PC-3 (cell line): ENCODE data around the gene LRRC70. TPM values are rescaled to one million over a fixed set of nuclear protein-coding genes. Genes with fewer than 3 reads are reported as not detected.

Source experiments
- ATAC-seq: fragments of 200-7000 bp; cut with Tn5 transposase; 2 replicates; pipeline ENCODE4 v1.9.1; 2020; ENCODE audit warnings: mild to moderate bottlenecking, moderate library complexity
- BruUV-seq: library from RNA; stranded (reverse); fragments of 400-500 nt; replicated peaks from 2 replicates; lab custom pipeline; 2021; lab: Mats Ljungman, UMichigan
- CTCF ChIA-PET: fragments of 300-600 bp; sonication (Branson Sonifier 250); formaldehyde crosslinking; loops from one replicate; lab custom pipeline; 2022; ENCODE audit warnings: antibody characterized with exemption; lab: Charles Lee
- POLR2A ChIA-PET: fragments of 300-600 bp; sonication (Branson Sonifier 250); formaldehyde crosslinking; loops from one replicate; lab custom pipeline; 2022; ENCODE audit warnings: antibody characterized with exemption; ENCODE audit not compliant: unreplicated experiment; lab: Charles Lee
- DNase-seq: peaks from one replicate; pipeline ENCODE4 v3.0.0-alpha.2; 2015
- H2AFZ ChIP-seq: fragments of 300-600 bp; sonication (generic); 2 replicates; pipeline ENCODE4 v1.6.0; 2016; ENCODE audit warnings: antibody characterized with exemption, low read length
- H3F3A ChIP-seq: fragments of 300-600 bp; sonication (generic); one replicate; pipeline ENCODE4 v1.6.0; 2017; ENCODE audit warnings: antibody characterized with exemption, low read length, control low read depth, mild to moderate bottlenecking; ENCODE audit not compliant: unreplicated experiment
- H3K27ac ChIP-seq: fragments of 300-600 bp; sonication (generic); 2 replicates; pipeline ENCODE4 v1.5.1; 2016; ENCODE audit warnings: mild to moderate bottlenecking, low read length
- H3K27me3 ChIP-seq: fragments of 300-600 bp; sonication (generic); 2 replicates; pipeline ENCODE4 v1.6.1; 2016; ENCODE audit warnings: low read length, mixed read lengths
- H3K36me3 ChIP-seq: fragments of 300-600 bp; sonication (generic); 2 replicates; pipeline ENCODE4 v1.6.1; 2016; ENCODE audit warnings: low read depth, mixed run types, low read length, mixed read lengths
- H3K4me1 ChIP-seq: fragments of 300-600 bp; sonication (generic); 2 replicates; pipeline ENCODE4 v1.5.1; 2016; ENCODE audit warnings: low read length; ENCODE audit not compliant: insufficient read depth
- H3K4me2 ChIP-seq: fragments of 300-600 bp; sonication (generic); 2 replicates; pipeline ENCODE4 v1.6.0; 2016; ENCODE audit warnings: low read length
- H3K4me3 ChIP-seq: fragments of 300-600 bp; sonication (generic); 2 replicates; pipeline ENCODE4 v1.5.1; 2016; ENCODE audit warnings: mild to moderate bottlenecking, low read length, mixed read lengths
- H3K79me2 ChIP-seq: fragments of 300-600 bp; sonication (generic); 2 replicates; pipeline ENCODE4 v1.6.1; 2017; ENCODE audit warnings: low read length, mixed read lengths
- H3K9ac ChIP-seq: fragments of 300-600 bp; sonication (generic); 2 replicates; pipeline ENCODE4 v1.6.0; 2016; ENCODE audit warnings: mild to moderate bottlenecking, low read length
- H3K9me2 ChIP-seq: fragments of 300-600 bp; sonication (generic); replicated peaks from 2 replicates; pipeline ENCODE4 v1.6.1; 2016; ENCODE audit warnings: mixed run types, low read length, mixed read lengths
- H3K9me3 ChIP-seq: fragments of 300-600 bp; sonication (generic); 2 replicates; pipeline ENCODE4 v1.6.1; 2016; ENCODE audit warnings: low read length, mixed read lengths
- H4K20me1 ChIP-seq: fragments of 300-600 bp; sonication (generic); 2 replicates; pipeline ENCODE4 v1.6.1; 2016; ENCODE audit warnings: low read length, mixed read lengths
- CTCF ChIP-seq: fragments of 300-600 bp; sonication (generic); conservative IDR thresholded peaks from 2 replicates; pipeline ENCODE4 v1.5.1; 2017; ENCODE audit warnings: antibody characterized with exemption, low read depth, mild to moderate bottlenecking, low read length
- EZH2 ChIP-seq: fragments of 300-600 bp; sonication (generic); IDR thresholded peaks from one replicate; pipeline ENCODE4 v1.6.1; 2017; ENCODE audit warnings: antibody characterized with exemption, mild to moderate bottlenecking, low read length; ENCODE audit not compliant: unreplicated experiment
- EZH2phosphoT487 ChIP-seq: fragments of 300-600 bp; sonication (generic); IDR thresholded peaks from 2 replicates; pipeline ENCODE4 v1.6.1; 2018; ENCODE audit warnings: mild to moderate bottlenecking, antibody characterized with exemption, low read length, borderline replicate concordance
- intact Hi-C: fragments of 100-400 bp; cut with micrococcal nuclease; formaldehyde crosslinking; loops from 2 replicates; pipeline ENCODE4 v1.9.0; 2023
- total RNA-seq: library from RNA; depleted of rRNA; stranded (reverse); fragments of >200 nt; gene quantifications from 2 replicates; pipeline ENCODE4 v1.2.3, GENCODE V29; 2014

Gene LRRC70
- total RNA-seq, 1 experiment from 2014 or later: 1.5 TPM

GRCh38 chr5:62616615-62617277, 38.1 kb downstream of the LRRC70 start:
- no TSS peak for BruUV-seq
- no peaks in the 10 kb centered on the region for H3K79me2 ChIP-seq
- no peaks in the 10 kb centered on the region for H3K36me3 ChIP-seq
- ChIA-PET POLR2A (no interaction called here), CTCF (no interaction called here)
- no peak for ATAC-seq
- H3K9me2 ChIP-seq: no peaks in the 10 kb centered on the region
- no peak overlapping the region for H3K4me3 ChIP-seq
- no peaks in the 10 kb centered on the region for H3F3A ChIP-seq
- H3K4me2 ChIP-seq: no peak overlapping the region
- no peak for DNase-seq
- H3K9ac ChIP-seq: no peak overlapping the region
- TF ChIP-seq EZH2phosphoT487 (no peak), EZH2 (no peak), CTCF (no peak)
- H3K4me1 ChIP-seq: no peaks in the 10 kb centered on the region
- no peak overlapping the region for H2AFZ ChIP-seq
- no peak overlapping the region for H3K27ac ChIP-seq
- intact Hi-C loops: no loop called here
- no peaks in the 10 kb centered on the region for H3K9me3 ChIP-seq
- H3K27me3 ChIP-seq: no peaks in the 10 kb centered on the region
- H4K20me1 ChIP-seq: no peaks in the 10 kb centered on the region

GRCh38 chr5:62617943-62618342, 39.3 kb downstream of the LRRC70 start:
- intact Hi-C loops: no loop called here
- POLR2A ChIA-PET: no interaction called here
- CTCF ChIA-PET: no interaction called here
- BruUV-seq: no TSS peak
- ATAC-seq (no peak), DNase-seq (no peak)
- Histone ChIP-seq H3K9ac (no peak overlapping the region), H3K27me3 (no peaks in the 10 kb centered on the region), H3F3A (no peaks in the 10 kb centered on the region), H3K79me2 (no peaks in the 10 kb centered on the region), H3K4me3 (no peak overlapping the region), H2AFZ (no peak overlapping the region), H3K9me3 (no peaks in the 10 kb centered on the region), H3K9me2 (no peaks in the 10 kb centered on the region), H4K20me1 (no peaks in the 10 kb centered on the region), H3K4me2 (no peak overlapping the region), H3K36me3 (no peaks in the 10 kb centered on the region), H3K4me1 (no peaks in the 10 kb centered on the region), H3K27ac (no peak overlapping the region)
- TF ChIP-seq CTCF: no peak
- no peak for TF ChIP-seq EZH2
- TF ChIP-seq EZH2phosphoT487: no peak

- no peak for TF ChIP-seq CTCF
- no peak for TF ChIP-seq EZH2
- no peak for TF ChIP-seq EZH2phosphoT487
- no peak overlapping the region for H3K27ac ChIP-seq
- no peaks in the 10 kb centered on the region for H3K79me2 ChIP-seq
- no peaks in the 10 kb centered on the region for H3K9me2 ChIP-seq
- no peaks in the 10 kb centered on the region for H3K9me3 ChIP-seq
- H3K27me3 ChIP-seq: no peaks in the 10 kb centered on the region
- no TSS peak for BruUV-seq
- H3K4me2 ChIP-seq: no peak overlapping the region
- no peaks in the 10 kb centered on the region for H3F3A ChIP-seq
- ChIA-PET POLR2A (no interaction called here), CTCF (no interaction called here)
- H4K20me1 ChIP-seq: no peaks in the 10 kb centered on the region
- no peak overlapping the region for H3K9ac ChIP-seq
- H3K4me3 ChIP-seq: no peak overlapping the region
- ATAC-seq: no peak
- H2AFZ ChIP-seq: no peak overlapping the region
- intact Hi-C loops: no loop called here
- no peaks in the 10 kb centered on the region for H3K36me3 ChIP-seq
- H3K4me1 ChIP-seq: no peaks in the 10 kb centered on the region
- no peak for DNase-seq
Measured at GRCh38 chr5:62620761-62621160, 42.1 kb downstream of the LRRC70 start.
